Left lobe of liver (tissue), 2 donors: ENCODE measurements around the gene LCLAT1. TPM values are rescaled to one million over a fixed set of nuclear protein-coding genes. Genes with fewer than 3 reads are reported as not detected.
"Not testable (repeated sequence)": the region's sequence is repeated elsewhere in the genome, so short reads cannot be mapped to it uniquely, and the experiment has no call there.

Experiments used
- ATAC-seq: fragments of 200-7000 bp; cut with Tn5 transposase; one replicate; pipeline ENCODE4 v1.9.1; 2020; ENCODE audit warnings: mild to moderate bottlenecking, moderate library complexity
- DNase-seq: peaks from one replicate; pipeline ENCODE4 v3.0.0-alpha.2; 2020; ENCODE audit warnings: low spot score
- total RNA-seq: library from RNA; stranded (reverse); gene quantifications from one replicate; pipeline ENCODE4 v1.2.1, GENCODE V29; 2021
- donor health status: DM: no; HTN: no; CAD: no; lungs with moderate emphysema.
- donor health status: DM: no; HTN: yes; CAD: no.

LCLAT1 gene
- total RNA-seq, 1 donor from 2014 or later = 13.9 TPM

- no peak for ATAC-seq
- no peak for DNase-seq
These were observed 182.8 kb downstream of the LCLAT1 start for GRCh38 chr2:30629866-30630265.

GRCh38 chr2:30631051-30631671 lies 184.1 kb downstream of the LCLAT1 start:
- ATAC-seq (no peak), DNase-seq (no peak)

GRCh38 chr2:30633039-30633438 lies 186.0 kb downstream of the LCLAT1 start:
- ATAC-seq = no peak
- no peak for DNase-seq

GRCh38 chr2:30636311-30636710 lies 189.3 kb downstream of the LCLAT1 start:
- ATAC-seq (no peak), DNase-seq (no peak)

- DNase-seq (no peak), ATAC-seq (no peak)
These were observed 192.8 kb downstream of the LCLAT1 start for GRCh38 chr2:30639836-30640235.

- no peak for ATAC-seq
- DNase-seq = no peak
These were observed 194.8 kb downstream of the LCLAT1 start for GRCh38 chr2:30641765-30642345.

- not testable (repeated sequence) for ATAC-seq, DNase-seq
These were observed 196.0 kb downstream of the LCLAT1 start for GRCh38 chr2:30643013-30643412.

GRCh38 chr2:30643674-30644073 lies 196.6 kb downstream of the LCLAT1 start:
- no peak for DNase-seq
- no peak for ATAC-seq

- no peak for ATAC-seq
These were observed 198.2 kb downstream of the LCLAT1 start for GRCh38 chr2:30645081-30645744.

GRCh38 chr2:30645745-30646119 lies 198.7 kb downstream of the LCLAT1 start:
- ATAC-seq (no peak), DNase-seq (no peak)

More at GRCh38 chr2:30645081-30645744, 198.2 kb downstream of the LCLAT1 start:
- no peak for DNase-seq

GRCh38 chr2:30647752-30648457 lies 200.9 kb downstream of the LCLAT1 start:
- DNase-seq = no peak
- no peak for ATAC-seq

- no peak for ATAC-seq
- no peak for DNase-seq
These were observed 202.2 kb downstream of the LCLAT1 start for GRCh38 chr2:30649278-30649677.

- ATAC-seq (no peak), DNase-seq (no peak)
These were observed 202.8 kb downstream of the LCLAT1 start for GRCh38 chr2:30649828-30650227.

GRCh38 chr2:30652271-30652915 lies 205.3 kb downstream of the LCLAT1 start:
- no peak for ATAC-seq

GRCh38 chr2:30653847-30654246 lies 206.8 kb downstream of the LCLAT1 start:
- no peak for ATAC-seq

More at GRCh38 chr2:30652271-30652915, 205.3 kb downstream of the LCLAT1 start:
- no peak for DNase-seq

GRCh38 chr2:30654404-30654803 lies 207.4 kb downstream of the LCLAT1 start:
- ATAC-seq = no peak
- no peak for DNase-seq

More at GRCh38 chr2:30653847-30654246, 206.8 kb downstream of the LCLAT1 start:
- no peak for DNase-seq

- ATAC-seq = no peak
- no peak for DNase-seq
These were observed 208.2 kb downstream of the LCLAT1 start for GRCh38 chr2:30655211-30655610.

GRCh38 chr2:30655660-30656059 lies 208.6 kb downstream of the LCLAT1 start:
- DNase-seq (no peak), ATAC-seq (no peak)

- ATAC-seq (no peak), DNase-seq (no peak)
These were observed 209.0 kb downstream of the LCLAT1 start for GRCh38 chr2:30656079-30656478.

GRCh38 chr2:30661173-30662107 lies 214.4 kb downstream of the LCLAT1 start:
- DNase-seq = no peak
- ATAC-seq = no peak
